HG03571 (cell line): Measurements from ENCODE around the gene CASZ1.

Experiments used
- ATAC-seq: cut with Tn5 transposase; IDR thresholded peaks from one replicate; pipeline ENCODE4 v1.9.1; 2021; ENCODE audit not compliant: unreplicated experiment

CASZ1 gene

GRCh38 chr1:10799726-10800125 lies 3.3 kb upstream of the CASZ1 start:
- ATAC-seq = no peak

DNA sequence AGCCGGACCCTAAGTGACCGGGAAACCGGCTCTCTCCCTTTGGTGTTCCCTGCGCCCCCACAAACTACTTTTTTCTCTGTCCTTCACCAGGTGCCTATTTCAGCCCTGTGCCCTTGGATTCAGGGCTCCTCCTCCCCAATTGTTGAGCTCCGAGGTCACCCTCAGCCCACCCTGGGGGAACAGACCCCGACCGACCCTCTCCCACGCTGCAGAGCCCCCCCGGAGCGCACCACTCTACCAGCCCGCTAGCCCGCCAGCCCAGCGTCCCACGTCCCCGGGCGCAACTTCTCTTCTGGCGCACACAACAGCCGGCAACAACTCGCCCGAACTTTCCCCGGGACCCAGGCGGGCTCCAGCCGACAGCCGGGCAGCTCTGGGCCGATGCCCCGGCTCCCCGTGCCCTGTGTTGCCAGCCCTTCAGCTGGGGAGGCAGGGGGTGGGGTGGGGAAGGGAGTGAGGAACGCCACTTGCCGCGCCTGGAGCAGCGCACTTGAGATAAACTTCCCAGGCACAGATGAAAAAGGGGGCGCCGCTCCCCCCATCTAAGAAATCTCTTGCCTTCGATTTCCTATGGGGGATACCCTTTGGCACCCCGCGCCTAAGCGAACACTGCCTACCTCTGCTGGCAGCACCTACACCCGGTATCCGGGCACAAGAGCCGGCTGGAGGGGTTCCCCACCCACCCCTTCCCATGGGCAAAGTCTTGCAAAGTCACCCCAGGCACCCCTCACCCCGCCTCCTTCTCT lies 997 bp downstream of the CASZ1 start:
- ATAC-seq = no peak

- no peak for ATAC-seq
Measured at GRCh38 chr1:10794724-10795275, 1.6 kb downstream of the CASZ1 start.

- ATAC-seq = no peak
Measured at GRCh38 chr1:10793129-10793651, 3.3 kb downstream of the CASZ1 start.

- ATAC-seq = no peak
Measured at GRCh38 chr1:10791105-10791951, 5.1 kb downstream of the CASZ1 start.

- ATAC-seq = no peak
Measured at GRCh38 chr1:10789803-10790702, 6.4 kb downstream of the CASZ1 start.

DNA sequence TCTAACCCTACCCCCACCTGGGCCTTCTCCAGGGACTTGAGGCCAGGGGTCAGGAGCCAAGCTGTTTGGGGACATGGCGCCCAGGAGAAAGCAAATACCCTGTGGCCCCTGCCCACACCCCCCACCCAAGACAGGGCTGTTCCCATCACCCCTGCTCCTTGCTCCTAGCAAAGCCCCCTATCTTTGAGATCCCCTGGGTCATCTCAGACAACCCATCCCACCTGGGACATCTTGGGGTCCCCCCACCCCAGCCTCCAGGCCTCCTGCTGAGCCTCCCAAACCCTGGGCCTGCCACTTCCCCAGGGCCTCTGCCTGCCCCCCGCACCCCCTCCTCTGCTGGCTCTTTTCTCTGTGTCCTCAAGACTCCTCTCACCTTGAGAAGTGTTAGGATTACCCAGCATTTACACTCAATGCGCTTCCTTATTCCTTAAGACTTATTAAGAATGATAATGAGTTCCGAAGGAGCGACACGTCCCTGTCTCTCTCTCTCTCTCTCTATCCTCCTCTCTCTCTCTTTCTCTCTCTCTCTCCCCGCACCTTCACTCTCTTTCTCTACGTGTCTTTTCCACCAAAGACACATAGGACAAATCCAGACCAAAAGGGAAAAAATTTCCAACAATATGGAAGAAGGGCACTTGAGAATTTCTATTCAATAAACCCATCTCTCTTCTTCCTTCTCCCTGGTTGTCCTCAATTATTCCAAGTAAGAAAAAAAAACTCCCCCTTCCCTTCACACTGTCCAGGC lies 7.2 kb downstream of the CASZ1 start:
- ATAC-seq = no peak

DNA sequence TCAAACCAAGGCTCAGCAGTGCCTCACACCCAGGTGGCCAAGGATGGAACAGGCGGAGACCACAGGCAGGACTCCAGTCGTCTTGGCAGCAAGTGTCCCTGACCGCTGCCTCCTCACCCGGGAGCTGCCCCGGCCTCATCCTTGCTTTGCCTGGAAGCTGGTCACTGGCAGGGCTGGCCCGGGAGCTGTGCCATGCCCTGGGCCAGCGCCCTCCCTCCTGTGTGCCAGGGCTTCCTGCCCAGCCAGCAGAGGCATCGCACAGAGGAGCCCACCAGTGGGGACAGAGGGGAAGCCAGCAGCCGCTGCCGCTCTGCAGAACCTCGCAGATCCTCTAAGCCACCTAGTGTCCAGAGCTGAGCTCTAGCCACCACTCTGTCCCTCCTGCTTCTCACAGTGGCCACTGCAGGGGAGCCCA lies 7.8 kb downstream of the CASZ1 start:
- no peak for ATAC-seq

DNA sequence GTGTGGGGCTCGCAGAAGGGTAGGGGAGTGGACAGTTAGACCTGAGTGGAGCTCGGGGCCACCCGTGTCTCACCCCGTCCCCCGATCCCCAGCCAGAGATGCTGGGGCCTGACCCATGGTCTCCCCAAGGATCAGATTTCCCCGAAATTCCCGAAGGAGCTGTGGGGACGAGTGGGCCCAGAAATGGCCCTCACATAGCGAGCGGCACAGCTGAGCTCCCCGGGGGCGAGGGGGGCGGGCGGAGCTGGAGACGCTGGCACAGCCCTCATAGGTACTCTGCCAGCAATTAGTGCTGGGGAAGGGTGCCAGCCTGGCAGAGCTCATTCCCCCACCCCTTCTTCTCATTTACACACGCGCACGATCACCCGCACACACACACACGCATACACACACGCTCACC lies 9.2 kb downstream of the CASZ1 start:
- ATAC-seq = no peak

GRCh38 chr1:10785728-10786638 lies 10.5 kb downstream of the CASZ1 start:
- no peak for ATAC-seq

GRCh38 chr1:10784998-10785727 lies 11.3 kb downstream of the CASZ1 start:
- ATAC-seq = no peak

DNA sequence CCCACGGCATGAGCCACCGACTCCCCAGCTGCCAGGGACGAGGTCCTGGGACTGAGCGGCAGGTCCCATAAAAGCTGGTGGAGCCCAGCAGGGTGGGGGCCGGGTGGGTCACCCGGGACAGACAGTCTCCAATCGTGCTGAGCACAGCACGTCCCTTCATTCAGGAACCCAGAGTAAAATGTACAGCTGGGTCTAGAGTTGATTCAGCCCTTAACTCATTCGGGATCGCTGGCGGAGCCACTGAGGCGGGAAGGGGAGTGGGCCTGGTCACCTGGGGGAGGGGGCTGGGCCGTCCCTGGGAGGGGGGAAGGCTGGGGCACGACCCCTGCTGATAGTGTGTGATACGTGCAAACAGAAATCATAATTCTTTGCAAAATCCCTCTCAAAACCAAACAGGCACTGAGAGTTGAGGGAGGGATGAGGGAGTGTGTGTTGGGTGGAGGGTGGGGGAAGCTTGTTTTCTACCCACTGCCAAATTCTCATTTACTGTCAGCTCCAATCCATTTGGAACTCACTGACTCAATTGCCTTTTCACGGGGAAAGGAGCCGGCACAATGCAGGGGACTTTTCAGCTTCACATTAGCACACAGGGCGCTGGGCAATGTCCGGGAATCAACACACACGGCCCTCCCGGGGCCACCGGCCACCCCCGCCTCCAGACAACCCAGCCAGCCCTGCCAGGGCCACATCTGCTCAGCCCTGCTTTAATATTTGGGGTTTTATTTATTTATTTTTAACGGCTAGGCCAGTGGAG lies 13.8 kb downstream of the CASZ1 start:
- no peak for ATAC-seq

DNA sequence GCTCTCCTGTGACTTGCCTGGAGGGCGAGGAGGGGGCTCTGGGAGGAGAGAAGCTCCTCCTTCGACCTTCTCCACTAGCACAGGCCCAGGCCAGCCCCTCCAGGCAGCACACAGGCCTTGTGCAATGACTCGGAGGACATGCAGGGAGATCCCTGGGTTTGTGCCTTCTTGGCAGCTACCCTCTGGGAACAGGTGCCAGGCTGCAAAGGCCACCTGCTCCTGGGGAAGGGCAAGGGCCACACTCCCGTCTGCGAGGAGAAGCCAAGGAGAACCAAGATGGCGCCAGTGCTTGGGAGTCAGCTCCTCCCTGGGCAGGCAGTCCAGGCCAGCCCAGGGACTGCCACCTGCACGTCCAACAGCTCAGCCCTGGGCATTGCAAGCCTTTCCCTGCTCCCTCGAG lies 15.3 kb downstream of the CASZ1 start:
- no peak for ATAC-seq

GRCh38 chr1:10779841-10780240 lies 16.6 kb downstream of the CASZ1 start:
- no peak for ATAC-seq

DNA sequence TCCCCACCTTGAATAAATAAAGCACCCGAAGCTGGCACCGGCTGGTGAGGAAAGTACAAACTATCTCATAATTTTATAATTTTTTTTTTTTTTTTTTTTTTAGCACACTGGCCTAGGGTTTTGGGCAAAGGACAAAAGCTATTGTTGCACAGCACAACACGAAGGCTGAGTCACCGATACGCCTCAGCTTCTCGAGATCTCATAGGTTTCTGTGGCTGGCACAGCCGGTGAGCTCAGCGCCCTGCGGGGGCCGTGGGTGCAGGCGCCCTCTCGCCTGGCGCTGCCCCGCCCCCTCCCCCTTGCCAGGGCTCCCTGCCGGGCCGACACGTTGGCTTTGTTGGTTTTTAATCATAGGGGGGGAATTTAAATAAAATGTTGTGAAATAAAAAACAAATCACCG lies 17.2 kb downstream of the CASZ1 start:
- ATAC-seq = no peak

DNA sequence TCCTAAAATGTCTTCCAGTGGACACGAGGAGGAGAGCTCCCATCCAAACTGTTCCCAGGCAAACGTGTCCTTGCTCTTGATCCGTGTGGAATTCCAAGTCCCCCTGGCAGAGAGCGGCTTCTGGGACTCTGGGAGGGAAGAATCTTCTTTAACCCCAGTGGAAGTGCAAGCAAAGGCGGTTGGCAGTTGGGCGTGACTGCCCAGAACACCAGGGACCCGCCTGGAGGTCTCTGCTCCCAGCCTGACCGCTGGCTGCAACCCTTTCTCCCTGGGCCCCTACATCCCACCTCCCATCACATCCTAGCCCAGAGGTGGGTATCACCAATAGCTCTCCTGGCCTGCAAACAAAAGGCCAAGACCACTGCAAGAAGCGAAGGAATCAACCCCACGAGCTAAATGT lies 17.8 kb downstream of the CASZ1 start:
- no peak for ATAC-seq

DNA sequence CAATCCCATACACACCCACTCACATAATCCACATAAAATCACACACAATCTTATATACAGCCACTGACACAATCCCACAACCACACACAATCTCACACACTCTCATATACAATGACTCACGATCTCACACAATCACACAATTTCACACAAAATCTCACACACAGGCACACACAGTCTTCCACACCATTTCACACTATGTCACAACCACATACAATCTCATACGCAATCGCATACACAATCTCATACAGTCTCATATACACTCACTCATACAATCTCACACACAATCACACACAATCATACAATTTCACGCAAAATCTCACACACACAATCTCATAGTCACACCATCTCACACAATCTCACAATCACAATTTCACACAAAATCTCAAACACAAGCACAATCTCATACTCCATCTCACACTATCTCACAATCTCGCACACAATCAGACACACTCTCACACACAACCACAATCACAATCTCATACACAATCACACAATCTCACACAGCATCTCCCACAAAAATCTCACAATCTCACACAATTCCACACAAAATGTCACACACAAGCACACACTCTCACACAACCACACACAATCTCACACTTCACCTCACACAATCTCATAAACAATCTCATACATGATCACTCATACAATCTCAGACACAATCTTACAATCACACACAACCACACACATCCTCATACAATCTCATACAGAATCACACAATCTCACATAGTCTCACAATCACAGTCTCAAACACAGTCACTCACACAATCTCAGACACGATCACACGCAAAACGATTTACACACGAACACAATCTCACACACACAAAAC lies 18.5 kb downstream of the CASZ1 start:
- no peak for ATAC-seq
